Activated CD4-positive, CD25-positive, alpha-beta regulatory T cell treated with anti-CD3 and anti-CD28 coated beads, Interleukin-2, amount 50 U/mL, for 72 hours (primary cell): ENCODE measurements around the gene PNRC1.
"Not testable (repeated sequence)": the region's sequence is repeated elsewhere in the genome, so short reads cannot be mapped to it uniquely, and the experiment has no call there.

Experiments
- DNase-seq: peaks from one replicate; pipeline ENCODE4 v3.0.0; 2021

Gene PNRC1

GRCh38 chr6:89080281-89081128 is at the start of gene PNRC1:
PNRC1 (plus strand) TSS chr6:89080751; CDS start chr6:89080895, 144 bp downstream.
- DNase-seq: peak; percentile 100

GRCh38 chr6:89032599-89032998 is 48.0 kb upstream of the PNRC1 start:
- DNase-seq: no peak

- DNase-seq: no peak
These were observed 47.1 kb upstream of the PNRC1 start for GRCh38 chr6:89033461-89033860.

GRCh38 chr6:89034116-89034515 is 46.4 kb upstream of the PNRC1 start:
- DNase-seq: not testable (repeated sequence)

- no peak for DNase-seq
These were observed 45.8 kb upstream of the PNRC1 start for GRCh38 chr6:89034586-89035251.

- DNase-seq: no peak
These were observed 45.1 kb upstream of the PNRC1 start for GRCh38 chr6:89035252-89036101.

- DNase-seq: no peak
These were observed 43.2 kb upstream of the PNRC1 start for GRCh38 chr6:89037141-89037900.

- DNase-seq: not testable (repeated sequence)
These were observed 42.7 kb upstream of the PNRC1 start for GRCh38 chr6:89037901-89038293.

- DNase-seq: no peak
These were observed 37.9 kb upstream of the PNRC1 start for GRCh38 chr6:89042664-89043063.

GRCh38 chr6:89044328-89045010 is 36.1 kb upstream of the PNRC1 start:
- DNase-seq: no peak

GRCh38 chr6:89045011-89045387 is 35.6 kb upstream of the PNRC1 start:
- DNase-seq: no peak

- no peak for DNase-seq
These were observed 35.0 kb upstream of the PNRC1 start for GRCh38 chr6:89045576-89045975.

- DNase-seq: no peak
These were observed 33.1 kb upstream of the PNRC1 start for GRCh38 chr6:89047473-89047872.

GRCh38 chr6:89048288-89048923 is 32.1 kb upstream of the PNRC1 start:
- no peak for DNase-seq

GRCh38 chr6:89048985-89049384 is 31.6 kb upstream of the PNRC1 start:
- DNase-seq: no peak

GRCh38 chr6:89050155-89050554 is 30.4 kb upstream of the PNRC1 start:
- DNase-seq: no peak

GRCh38 chr6:89050697-89051096 is 29.9 kb upstream of the PNRC1 start:
- no peak for DNase-seq

GRCh38 chr6:89051676-89052075 is 28.9 kb upstream of the PNRC1 start:
- DNase-seq: no peak

GRCh38 chr6:89054208-89054607 is 26.3 kb upstream of the PNRC1 start:
- no peak for DNase-seq

- DNase-seq: no peak
These were observed 22.8 kb upstream of the PNRC1 start for GRCh38 chr6:89057759-89058158.

GRCh38 chr6:89058627-89059026 is 21.9 kb upstream of the PNRC1 start:
- no peak for DNase-seq

GRCh38 chr6:89059227-89059626 is 21.3 kb upstream of the PNRC1 start:
- no peak for DNase-seq
